HG03060 (cell line): Measurements from ENCODE around the gene PPP1R16B.
"Not testable (repeated sequence)": the region's sequence is repeated elsewhere in the genome, so short reads cannot be mapped to it uniquely, and the experiment has no call there.

ENCODE experiments used
- ATAC-seq: cut with Tn5 transposase; IDR thresholded peaks from one replicate; pipeline ENCODE4 v1.9.1; 2021; ENCODE audit warnings: low read depth, moderate number of reproducible peaks; ENCODE audit not compliant: unreplicated experiment

PPP1R16B gene

GRCh38 chr20:38841570-38841969 is 36.1 kb downstream of the PPP1R16B start:
- no peak for ATAC-seq

- peak; percentile 7 for ATAC-seq
Measured at GRCh38 chr20:38842026-38842425, 36.5 kb downstream of the PPP1R16B start.

GRCh38 chr20:38842558-38842981 is 37.1 kb downstream of the PPP1R16B start:
- ATAC-seq, result peak; percentile 75

- no peak for ATAC-seq
Measured at GRCh38 chr20:38843346-38843745, 37.8 kb downstream of the PPP1R16B start.

DNA sequence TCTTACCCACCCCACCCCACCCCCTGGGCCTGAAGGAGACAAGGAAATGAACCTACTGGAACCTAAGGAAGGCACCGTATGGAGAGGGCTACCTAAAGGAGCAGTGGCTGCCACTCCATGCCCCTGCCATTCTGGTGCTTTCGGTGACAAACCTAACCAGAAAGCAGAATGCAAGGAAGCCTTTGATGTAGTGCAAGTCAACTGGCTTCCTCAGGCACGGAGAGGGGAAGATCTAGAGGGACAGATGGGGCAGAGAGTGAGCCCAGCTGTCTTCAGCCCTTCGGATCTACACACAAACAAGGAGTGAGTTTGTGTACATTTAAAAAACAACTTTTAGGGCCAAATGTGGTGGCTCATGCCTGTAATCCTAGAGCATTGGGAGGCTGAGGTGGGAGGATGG is 39.5 kb downstream of the PPP1R16B start:
- no peak for ATAC-seq

GRCh38 chr20:38847840-38848239 is 42.3 kb downstream of the PPP1R16B start:
- no peak for ATAC-seq

DNA sequence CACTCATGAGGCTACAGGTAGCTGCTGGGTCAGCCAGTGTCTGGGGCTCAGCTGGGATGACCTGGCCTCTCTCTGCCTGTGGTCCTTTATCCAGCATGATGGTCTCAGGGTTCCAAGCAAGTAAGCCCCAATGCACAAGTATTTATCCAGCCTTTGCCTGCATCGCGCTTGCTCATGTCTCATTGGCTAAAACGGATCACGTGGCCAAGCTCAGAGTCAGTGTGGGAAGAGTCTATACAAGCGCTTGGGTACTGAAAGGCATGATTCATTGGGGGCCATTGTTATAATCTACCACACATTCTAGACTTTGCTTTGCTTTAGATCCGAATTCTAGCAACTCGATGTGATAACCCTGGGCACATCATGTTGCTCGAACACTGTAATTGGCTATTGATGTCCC is 48.3 kb downstream of the PPP1R16B start:
- no peak for ATAC-seq

DNA sequence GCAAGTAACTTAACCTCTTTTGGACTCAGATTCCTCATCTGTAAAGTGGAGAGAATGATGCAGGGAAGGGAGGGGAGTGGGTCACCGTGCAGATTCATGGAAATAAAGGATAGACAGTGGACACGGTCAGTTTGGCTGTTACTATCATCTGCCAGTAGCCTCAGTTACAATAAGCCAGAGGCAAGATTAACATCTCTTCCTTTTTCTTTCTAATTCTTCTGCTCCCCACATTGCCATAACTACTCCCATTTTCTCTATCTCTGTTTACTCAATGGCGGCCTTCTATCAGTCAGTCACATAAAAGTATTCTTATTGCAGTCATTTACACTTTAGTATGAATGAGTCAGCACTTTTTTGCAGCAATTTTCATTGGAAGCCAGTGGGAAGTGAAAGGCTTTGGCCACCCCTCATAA is 49.2 kb downstream of the PPP1R16B start:
- no peak for ATAC-seq

- ATAC-seq, result no peak
Measured at GRCh38 chr20:38855356-38855755, 49.9 kb downstream of the PPP1R16B start.

DNA sequence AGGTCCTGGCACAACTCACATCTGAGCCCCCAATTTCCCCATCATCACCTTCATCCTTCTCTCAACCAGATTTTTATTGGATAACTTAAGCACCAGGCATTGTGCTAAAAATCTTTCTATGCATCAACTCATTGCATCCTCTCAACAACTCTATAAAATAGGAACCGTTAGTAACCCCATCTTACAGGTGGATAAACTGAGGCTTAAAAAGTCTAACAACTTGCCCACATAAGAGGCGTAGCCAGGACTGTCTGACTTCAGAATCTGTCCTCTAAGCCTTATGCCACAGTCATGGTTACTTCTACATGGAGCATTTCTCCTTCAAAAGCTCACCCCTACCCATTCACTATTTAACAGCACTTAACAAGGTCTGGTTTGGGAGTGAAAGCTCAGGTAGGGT is 51.1 kb downstream of the PPP1R16B start:
- no peak for ATAC-seq

- no peak for ATAC-seq
Measured at GRCh38 chr20:38857703-38858102, 52.2 kb downstream of the PPP1R16B start.

GRCh38 chr20:38859070-38859690 is 53.7 kb downstream of the PPP1R16B start:
- no peak for ATAC-seq

- ATAC-seq, result not testable (repeated sequence)
Measured at GRCh38 chr20:38859857-38860256, 54.4 kb downstream of the PPP1R16B start.

DNA sequence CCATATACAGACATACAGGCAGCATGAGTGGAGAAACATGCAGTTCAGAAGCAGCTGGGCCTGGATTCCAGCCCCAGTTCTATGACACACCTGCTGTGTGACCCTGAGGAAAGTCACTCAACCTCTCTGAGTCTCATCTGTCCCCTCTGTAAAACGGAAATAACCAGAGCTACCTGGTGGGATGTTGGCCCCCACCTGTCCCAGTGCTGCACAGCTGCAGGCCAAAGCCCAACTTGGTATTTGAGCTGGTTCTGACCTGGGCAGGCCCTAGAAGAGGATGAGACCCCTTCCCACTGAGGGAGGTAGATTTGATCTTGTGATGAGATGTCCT is 55.5 kb downstream of the PPP1R16B start:
- no peak for ATAC-seq

DNA sequence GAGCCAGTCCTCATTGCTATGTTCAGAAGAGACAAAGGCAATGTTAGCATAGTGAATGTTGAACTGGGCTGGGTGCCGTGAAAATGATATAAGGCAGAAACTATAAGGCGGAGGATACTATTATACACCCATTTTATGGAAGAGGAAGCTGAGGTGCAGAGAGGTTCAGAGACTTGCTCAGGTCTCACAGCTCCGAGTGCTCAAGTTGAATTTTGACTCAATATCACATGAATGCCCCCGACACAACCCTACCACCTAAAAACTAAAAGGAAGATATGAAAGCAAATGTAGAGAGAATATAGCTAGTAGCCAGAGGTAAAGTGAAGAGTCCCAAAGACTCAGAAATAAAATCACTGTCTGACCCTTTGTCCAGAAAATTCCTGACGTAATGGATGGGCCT is 56.7 kb downstream of the PPP1R16B start:
- ATAC-seq, result no peak

DNA sequence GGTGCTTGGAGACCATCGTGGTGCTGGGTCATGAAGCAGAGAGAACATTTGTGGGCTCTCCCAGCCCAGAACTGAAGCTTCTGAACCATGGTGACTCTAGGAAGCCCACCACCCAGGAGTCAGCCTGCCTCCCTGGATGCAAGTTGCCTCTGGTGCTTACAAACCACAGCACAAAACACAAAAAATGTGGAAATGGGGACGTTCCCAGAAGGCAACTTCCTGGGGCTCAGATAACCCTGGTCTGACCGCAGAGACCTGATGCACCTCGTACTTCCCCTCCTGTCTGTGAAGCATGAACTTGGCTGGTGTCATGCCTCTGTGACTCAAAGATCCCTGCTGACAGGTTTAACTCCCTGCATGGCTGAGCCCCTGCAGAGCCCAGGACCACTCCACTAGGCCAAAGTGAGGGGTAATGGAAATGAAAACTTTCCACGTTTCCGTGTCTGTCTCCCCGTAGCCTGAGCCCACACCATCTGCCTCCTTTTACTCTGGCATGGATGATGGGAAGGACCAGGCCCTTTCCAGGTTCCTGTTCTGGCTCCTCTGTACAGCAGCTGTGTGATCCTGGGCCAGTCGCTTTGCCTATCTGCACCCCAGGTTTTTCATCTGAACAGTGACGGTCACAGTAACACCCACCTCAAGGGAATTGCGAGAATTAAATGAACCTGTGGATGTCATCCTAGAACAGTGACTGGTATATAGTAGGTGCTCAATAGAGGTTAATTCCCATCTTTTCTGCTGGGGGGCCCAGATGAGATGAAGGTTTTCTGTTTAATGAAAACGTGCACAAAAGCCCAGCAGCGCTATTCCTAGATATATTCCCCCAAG is 57.7 kb downstream of the PPP1R16B start:
- ATAC-seq, result peak; percentile 38

DNA sequence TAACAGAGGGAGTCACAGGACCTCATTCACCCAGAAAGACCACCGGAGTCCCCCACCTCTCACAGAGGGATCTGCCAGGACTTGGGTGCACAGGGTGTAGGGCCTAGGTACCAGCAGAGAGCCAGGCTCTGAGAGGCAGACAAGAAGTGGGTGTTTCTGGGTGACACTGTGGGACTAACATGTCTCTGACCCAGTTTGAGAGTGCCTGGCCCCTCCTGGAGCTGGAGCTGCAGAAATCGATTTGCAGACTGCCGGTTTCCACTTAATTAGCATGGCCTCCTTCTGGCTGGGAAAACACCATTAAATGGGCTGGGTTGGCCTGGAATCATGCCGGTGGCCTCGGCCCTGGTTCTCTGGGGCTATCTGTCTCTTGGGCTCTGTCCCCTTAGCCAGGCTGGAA is 59.2 kb downstream of the PPP1R16B start:
- no peak for ATAC-seq

GRCh38 chr20:38866265-38867061 is 61.0 kb downstream of the PPP1R16B start:
- no peak for ATAC-seq

DNA sequence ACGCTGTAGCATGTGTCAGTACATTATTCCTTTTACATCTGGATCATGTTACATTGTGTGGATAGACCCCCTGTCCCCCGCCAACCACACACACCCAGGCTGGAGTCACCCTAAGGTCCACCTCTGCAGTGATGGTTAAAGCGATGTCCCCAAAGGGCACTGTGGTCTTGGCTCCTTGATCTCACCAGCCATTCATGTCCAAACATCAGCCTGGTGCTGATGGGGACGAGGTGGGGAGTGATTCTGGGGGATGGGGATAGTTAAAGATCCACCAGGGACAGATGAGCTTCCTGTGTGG is 61.5 kb downstream of the PPP1R16B start:
- ATAC-seq, result no peak

- no peak for ATAC-seq
Measured at GRCh38 chr20:38870733-38871559, 65.4 kb downstream of the PPP1R16B start.

DNA sequence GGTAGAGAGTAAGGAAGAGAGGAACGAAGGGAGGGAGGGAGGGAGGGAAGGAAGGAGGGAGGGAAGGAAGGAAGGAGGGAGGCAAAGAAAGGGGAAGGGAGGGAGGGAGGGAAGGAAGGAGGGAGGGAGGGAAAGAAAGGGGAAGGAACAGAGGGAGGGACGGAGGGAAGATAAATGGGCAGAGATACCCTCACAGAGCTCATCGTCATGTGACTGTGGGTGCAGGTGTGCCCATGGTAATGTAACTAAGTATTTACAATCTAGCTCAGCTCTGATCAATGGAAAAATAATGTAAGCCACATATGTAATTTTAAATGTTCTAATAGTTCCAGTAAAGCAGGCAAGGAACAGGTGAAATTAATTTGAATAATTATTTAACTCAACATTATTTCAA is 66.1 kb downstream of the PPP1R16B start:
- ATAC-seq, result no peak
